HepG2 (cell line): ENCODE measurements around the gene KLHDC4. TPM values are rescaled to one million over a fixed set of nuclear protein-coding genes. Genes with fewer than 3 reads are reported as not detected.

Source experiments
- ATAC-seq: fragments of 200-7000 bp; cut with Tn5 transposase; 3 replicates; pipeline ENCODE4 v1.9.1; 2020; ENCODE audit warnings: mild to moderate bottlenecking, moderate library complexity
- BruUV-seq: library from RNA; stranded (reverse); fragments of 400-500 nt; replicated peaks from 2 replicates; lab custom pipeline; 2021; lab: Mats Ljungman, UMichigan
- CTCF ChIA-PET: fragments of 300-600 bp; formaldehyde crosslinking; extraction: SDS; loops from one replicate; lab custom pipeline; 2021; ENCODE audit warnings: low total read pairs, inconsistent platforms, low intra/inter-chr PET ratio; lab: Yijun Ruan, JAX
- POLR2A ChIA-PET: fragments of 350-600 bp; sonication (Branson Sonifier 250); formaldehyde crosslinking; loops from one replicate; lab custom pipeline; 2020; ENCODE audit warnings: antibody characterized with exemption, inconsistent platforms; lab: Yijun Ruan, JAX
- DNase-seq: peaks from one replicate; pipeline ENCODE4 v3.0.0-alpha.2; 2015; ENCODE audit warnings: low spot score
- FAIRE-seq: peaks from 3 replicates; lab custom pipeline; 2011; peaks lifted over from hg19 to GRCh38; lab: Jason Lieb, UNC
- H2AFZ ChIP-seq: one replicate; pipeline ENCODE4 v1.6.1; 2011; ENCODE audit warnings: low read length, inconsistent platforms
- H3K27ac ChIP-seq: fragments of 300-600 bp; 3 replicates; pipeline ENCODE4 v1.8.0; 2011; ENCODE audit warnings: mixed run types, mild to moderate bottlenecking, mixed read lengths, low read length, inconsistent platforms; ENCODE audit not compliant: insufficient read depth; ENCODE audit errors: extremely low read length
- H3K27me3 ChIP-seq, 2 experiments: fragments of 200-600 bp in 1 of 2; 2 replicates in 1 of 2; 3 replicates in 1 of 2; pipeline versions ENCODE4 v1.6.0 to v1.8.0; 2011; ENCODE audit warnings: low read length in 2 of 2, mild to moderate bottlenecking in 2 of 2, moderate library complexity in 2 of 2, inconsistent platforms in 1 of 2; ENCODE audit not compliant: insufficient read depth in 2 of 2, control insufficient read depth in 1 of 2
- H3K36me3 ChIP-seq, 2 experiments: fragments of 200-600 bp in 1 of 2; replicated peaks in 1 of 2; 2 replicates in 1 of 2; 3 replicates in 1 of 2; pipeline versions ENCODE4 v1.5.1 to v1.8.0; 2011; ENCODE audit warnings: low read length in 2 of 2, inconsistent platforms in 1 of 2; ENCODE audit not compliant: insufficient read depth in 2 of 2, control insufficient read depth in 1 of 2
- H3K4me1 ChIP-seq: 2 replicates; pipeline ENCODE4 v1.5.1; 2012; ENCODE audit warnings: low read length, inconsistent platforms; ENCODE audit not compliant: insufficient read depth
- H3K4me2 ChIP-seq: 2 replicates; pipeline ENCODE4 v1.6.0; 2011; ENCODE audit warnings: low read depth, low read length, inconsistent platforms
- H3K4me3 ChIP-seq, 3 experiments: fragments of 200-600 bp in 1 of 3; sonication (generic), shearing (Covaris generic) in 1 of 3; replicated peaks in 1 of 3; 2 replicates each; pipeline ENCODE4 v1.5.1; 2011 to 2016; ENCODE audit warnings: low read length in 3 of 3, inconsistent platforms in 2 of 3, low read depth in 2 of 3, mild to moderate bottlenecking in 2 of 3, control low read depth in 1 of 3, mixed read lengths in 1 of 3; ENCODE audit not compliant: insufficient read depth in 1 of 3
- H3K79me2 ChIP-seq: one replicate; pipeline ENCODE4 v1.6.1; 2011; ENCODE audit warnings: low read length, inconsistent platforms; ENCODE audit not compliant: insufficient read depth
- H3K9ac ChIP-seq: 2 replicates; pipeline ENCODE4 v1.6.0; 2011; ENCODE audit warnings: mild to moderate bottlenecking, low read depth, low read length, inconsistent platforms; ENCODE audit not compliant: insufficient read depth
- H3K9me3 ChIP-seq: 2 replicates; pipeline ENCODE4 v1.5.1; 2012; ENCODE audit warnings: mild to moderate bottlenecking, low read length
- H4K20me1 ChIP-seq: 2 replicates; pipeline ENCODE4 v1.6.0; 2011; ENCODE audit warnings: inconsistent platforms, mild to moderate bottlenecking, low read length, moderate library complexity; ENCODE audit not compliant: insufficient read depth
- CEBPB ChIP-seq: IDR thresholded peaks from 2 replicates; pipeline ENCODE4 v1.6.1; 2011; ENCODE audit warnings: low read depth, low read length, improper control_type of control experiment, borderline replicate concordance
- ETS1 ChIP-seq: sonication (generic); formaldehyde crosslinking; IDR thresholded peaks from 2 replicates; pipeline ENCODE4 v1.4.0; 2020; ENCODE audit warnings: missing genetic modification reagents
- KDM5B ChIP-seq: sonication (generic); formaldehyde crosslinking; IDR thresholded peaks from 2 replicates; pipeline ENCODE4 v1.4.0; 2020; ENCODE audit warnings: missing genetic modification reagents, mild to moderate bottlenecking, borderline replicate concordance
- POLR2A ChIP-seq, 2 experiments: IDR thresholded peaks; 2 replicates each; pipeline ENCODE4 v1.6.1; 2011; ENCODE audit warnings: low read depth in 2 of 2, low read length in 2 of 2, mild to moderate bottlenecking in 1 of 2, moderate library complexity in 1 of 2; ENCODE audit not compliant: insufficient read depth in 1 of 2
- RCOR2 ChIP-seq: IDR thresholded peaks from 2 replicates; pipeline ENCODE4 v1.6.1; 2016; ENCODE audit warnings: missing biosample characterization, missing genetic modification reagents
- SALL1 ChIP-seq: sonication (generic); formaldehyde crosslinking; IDR thresholded peaks from 2 replicates; pipeline ENCODE4 v1.8.0; 2022; ENCODE audit warnings: mild to moderate bottlenecking, missing genetic modification reagents
- SIN3A ChIP-seq: IDR thresholded peaks from 2 replicates; pipeline ENCODE4 v1.6.1; 2011; ENCODE audit warnings: low read depth, mild to moderate bottlenecking, control low read depth, low read length, borderline replicate concordance
- SRF ChIP-seq: IDR thresholded peaks from 2 replicates; pipeline ENCODE4 v1.6.1; 2011; ENCODE audit warnings: mild to moderate bottlenecking, low read depth, low read length, moderate library complexity
- ZNF674 ChIP-seq: sonication (generic); formaldehyde crosslinking; IDR thresholded peaks from 2 replicates; pipeline ENCODE4 v1.5.0; 2020; ENCODE audit warnings: low read depth, mild to moderate bottlenecking, missing genetic modification reagents
- ZNF709 ChIP-seq: sonication (generic); formaldehyde crosslinking; IDR thresholded peaks from 2 replicates; pipeline ENCODE4 v1.5.0; 2020; ENCODE audit warnings: mild to moderate bottlenecking, missing genetic modification reagents
- ZNF891 ChIP-seq: sonication (generic); formaldehyde crosslinking; IDR thresholded peaks from 2 replicates; pipeline ENCODE4 v1.5.0; 2020; ENCODE audit warnings: mild to moderate bottlenecking, missing genetic modification reagents
- WGBS: methylation state at CpG from one replicate; pipeline ENCODE4 v1.1.6; 2017; ENCODE audit warnings: low lambda C conversion rate; 5-methylcytosine and 5-hydroxymethylcytosine counted together
- in situ Hi-C: cut with HindIII; loops from 2 replicates; pipeline ENCODE4 v1.10.0; 2017; ENCODE audit warnings: low pct_unique_long_range_greater_than_20kb; ENCODE audit not compliant: extremely low pct_ligation_motif_present
- intact Hi-C: fragments of 100-400 bp; cut with micrococcal nuclease; formaldehyde crosslinking; loops from one replicate; pipeline ENCODE4 v1.10.0; 2022; ENCODE audit not compliant: unreplicated experiment
- polyA plus RNA-seq, 8 experiments: library from polyadenylated mRNA; depleted of rRNA in 3 of 8; stranded (reverse) in 7 of 8; unstranded in 1 of 8; fragments of >200 nt; fragmentation: Illumina TruSeq in 4 of 8; extraction: Trizol in 4 of 8; gene quantifications; 2 replicates each; pipeline versions ENCODE4 v1.2.1 to v1.2.3, GENCODE V29; 2011 to 2016; ENCODE audit warnings: low read depth in 4 of 8, missing spikeins in 1 of 8, mixed read lengths in 1 of 8; ENCODE audit not compliant: insufficient read depth in 1 of 8
- total RNA-seq, 5 experiments: library from RNA; depleted of rRNA; stranded (reverse); fragments of >200 nt; fragmentation: Illumina TruSeq; extraction: Trizol; gene quantifications; 2 replicates each; pipeline ENCODE4 v1.2.3, GENCODE V29; 2016; ENCODE audit warnings: low read depth in 1 of 5
- TF ChIP-seq, protein P1 (sequence below): sonication (generic); formaldehyde crosslinking; IDR thresholded peaks from 2 replicates; pipeline ENCODE4 v1.4.0; 2020; ENCODE audit warnings: missing genetic modification reagents, mild to moderate bottlenecking, borderline replicate concordance

The KLHDC4 gene
- total and polyA plus RNA-seq, 2 of the 13 experiments (the other 11 are each of a cell fraction or from before 2014, with no cell fraction given) = 18.7 to 31.8 TPM

GRCh38 chr16:87809150-87809902 is 43.5 kb upstream of the KLHDC4 start (continued):
- 0 out of 2 replicates have a peak, but pooled peaks have one; percentile 43 for TF ChIP-seq ZNF891 (CRISPR knock-in tag)
- no peak for TF ChIP-seq ZNF674 (CRISPR knock-in tag)
- TF ChIP-seq POLR2A (IDR thresholded peaks at IDR 0.05; ENCODE audit: insufficient read depth in 1 of 2, low read depth in 2 of 2, low read length in 2 of 2) = peak in 1 of 2 experiments; percentile 31; a peak in 1 of 4 replicates
- TF ChIP-seq, protein P1, sequence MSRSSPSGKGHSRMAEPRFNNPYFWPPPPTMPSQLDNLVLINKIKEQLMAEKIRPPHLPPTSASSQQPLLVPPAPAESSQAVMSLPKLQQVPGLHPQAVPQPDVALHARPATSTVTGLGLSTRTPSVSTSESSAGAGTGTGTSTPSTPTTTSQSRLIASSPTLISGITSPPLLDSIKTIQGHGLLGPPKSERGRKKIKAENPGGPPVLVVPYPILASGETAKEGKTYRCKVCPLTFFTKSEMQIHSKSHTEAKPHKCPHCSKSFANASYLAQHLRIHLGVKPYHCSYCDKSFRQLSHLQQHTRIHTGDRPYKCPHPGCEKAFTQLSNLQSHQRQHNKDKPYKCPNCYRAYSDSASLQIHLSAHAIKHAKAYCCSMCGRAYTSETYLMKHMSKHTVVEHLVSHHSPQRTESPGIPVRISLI (CRISPR knock-in tag) = peak; percentile 67; the same call in 1 of the 2 replicates
- peak; percentile 50; the same call in 1 of the 2 replicates for TF ChIP-seq KDM5B (CRISPR knock-in tag)
- no peak for TF ChIP-seq ZNF709
- TF ChIP-seq SIN3A = no peak
- TF ChIP-seq RCOR2 (CRISPR knock-in tag) = 0 out of 2 replicates have a peak, but pooled peaks have one; percentile 32
- TF ChIP-seq SALL1 = peak; percentile 41
- TF ChIP-seq, all 625 proteins: peak for 96

GRCh38 chr16:87808108-87808507 is 42.3 kb upstream of the KLHDC4 start:
- Histone ChIP-seq H3K9ac (no peak overlapping the region), H3K79me2 (no peaks in the 10 kb centered on the region), H3K36me3 (no peaks in the 10 kb centered on the region), H3K9me3 (no peaks in the 10 kb centered on the region), H3K27ac (no peak overlapping the region), H3K4me2 (no peak overlapping the region), H4K20me1 (no peaks in the 10 kb centered on the region), H3K4me3 (no peak overlapping the region), H3K4me1 (peaks cover 70% of the 10 kb centered on the region), H2AFZ (no peak overlapping the region), H3K27me3 (0 out of 5 replicates have a peak, but pooled peaks cover 0 to 3% of the 10 kb centered on the region in 2 experiments)
- in situ Hi-C loops (no loop called here), intact Hi-C loops (no loop called here)
- POLR2A ChIA-PET = interaction anchor here (0.8 to 10.2 kb wide), 10 partner anchors 12 to 63 kb away, joined by 3 to 228 read pairs (median 10); partner anchors contain the start of gene SLC7A5
- WGBS = 91% methylated on average over 5 of the region's 6 CpGs
- FAIRE-seq (no peak), ATAC-seq (no peak), DNase-seq (no peak)
- TF ChIP-seq SRF = peak; percentile 59; the same call in 1 of the 2 replicates
- TF ChIP-seq CEBPB = peak; percentile 45; the same call in 1 of the 2 replicates
- TF ChIP-seq ETS1 = no peak
- CTCF ChIA-PET = no interaction called here
- BruUV-seq = no TSS peak
